Kidney (tissue), 14 donors: ENCODE measurements around the gene OCEL1. TPM values are rescaled to one million over a fixed set of nuclear protein-coding genes. Genes with fewer than 3 reads are reported as not detected.

Experiments used
- DNase-seq, 5 donors: peaks; one replicate each; pipeline ENCODE4 v3.0.0-alpha.2; 2013 to 2020
- FAIRE-seq: peaks from 2 replicates; lab custom pipeline; 2012; peaks lifted over from hg19 to GRCh38; lab: Jason Lieb, UNC
- H3K27ac ChIP-seq, 2 donors: one replicate each; pipeline ENCODE4 v1.7.0; 2013; ENCODE audit warnings: low read depth in 2 of 2, low read length in 2 of 2, inconsistent platforms in 1 of 2
- H3K27me3 ChIP-seq: one replicate; pipeline ENCODE4 v1.7.1; 2013; ENCODE audit warnings: low read length, inconsistent platforms; ENCODE audit not compliant: control insufficient read depth, insufficient read depth
- H3K36me3 ChIP-seq, 3 donors: one replicate each; pipeline versions ENCODE4 v1.7.0 to v1.7.1; 2013; ENCODE audit warnings: low read length in 3 of 3, control low read depth in 1 of 3, inconsistent platforms in 1 of 3; ENCODE audit not compliant: insufficient read depth in 3 of 3, control insufficient read depth in 2 of 3
- H3K4me1 ChIP-seq, 3 donors: one replicate each; pipeline versions ENCODE4 v1.7.0 to v1.7.1; 2013; ENCODE audit warnings: low read length in 3 of 3, inconsistent platforms in 1 of 3, low read depth in 1 of 3; ENCODE audit not compliant: control insufficient read depth in 2 of 3, insufficient read depth in 2 of 3
- H3K4me3 ChIP-seq, 3 donors: one replicate each; pipeline versions ENCODE4 v1.7.0 to v1.8.1; 2013; ENCODE audit warnings: low read length in 3 of 3, control low read depth in 1 of 3, inconsistent platforms in 1 of 3
- H3K9ac ChIP-seq, 3 donors: one replicate each; pipeline versions ENCODE4 v1.7.0 to v1.7.1; 2013; ENCODE audit warnings: low read length in 3 of 3, control low read depth in 1 of 3, inconsistent platforms in 1 of 3
- H3K9me3 ChIP-seq, 3 donors: one replicate each; pipeline versions ENCODE4 v1.7.0 to v1.7.1; 2013; ENCODE audit warnings: low read length in 3 of 3, control low read depth in 1 of 3, inconsistent platforms in 1 of 3; ENCODE audit not compliant: control insufficient read depth in 2 of 3, insufficient read depth in 1 of 3
- CTCF ChIP-seq: IDR thresholded peaks from 3 replicates; pipeline ENCODE4 v1.5.1; 2012; ENCODE audit warnings: mild to moderate bottlenecking, moderate library complexity, borderline replicate concordance; ENCODE audit not compliant: insufficient read depth; ENCODE audit errors: extremely low read depth
- intact Hi-C: fragments of 100-400 bp; cut with DNase I; formaldehyde crosslinking; loops from one replicate; pipeline ENCODE4 v1.11.1; 2022
- polyA plus RNA-seq: library from polyadenylated mRNA; stranded (reverse); fragments of 350-450 nt; fragmentation: Illumina TruSeq; extraction: RNeasy Lipid Tissue Mini Kit (QIAGEN cat#74804); gene quantifications from one replicate; pipeline ENCODE4 v1.2.3, GENCODE V29; 2014; ENCODE audit warnings: low read depth, low replicate concordance; ENCODE audit not compliant: insufficient read depth
- total RNA-seq: library from RNA; stranded (reverse); fragmentation: NEBNext Ultra II Directional; extraction: Animal tissue kit (Norgen Biotek cat#: 25700); gene quantifications from one replicate; pipeline ENCODE4 v1.2.1, GENCODE V29; 2021
- donor health status: control.
- donor health status: control.
- donor health status: control.
- donor health status: control.
- donor health status: control.
- donor health status: DM: yes; HTN: yes; CAD: no.
- donor health status: Normal renal cell carcinoma (clear cell type).

The OCEL1 gene
- total and polyA plus RNA-seq, 2 donors from 2014 or later: 35.3 to 80.1 TPM

GRCh38 chr19:17213334-17213733 lies 12.7 kb upstream of the OCEL1 start:
- FAIRE-seq: no peak
- no peak for TF ChIP-seq CTCF
- DNase-seq: no peak
- Histone ChIP-seq H3K4me1 (peaks cover 0 to 11% (median 4%) of the 10 kb centered on the region in 3 donors), H3K9me3 (no peaks in the 10 kb centered on the region), H3K27me3 (no peaks in the 10 kb centered on the region), H3K4me3 (no peak overlapping the region), H3K27ac (no peak overlapping the region), H3K9ac (no peak overlapping the region), H3K36me3 (peaks cover 0 to 3% (median 3%) of the 10 kb centered on the region in 3 donors)
- intact Hi-C loops: no loop called here

GRCh38 chr19:17214508-17215126 lies 11.4 kb upstream of the OCEL1 start:
- Histone ChIP-seq H3K9me3 (no peaks in the 10 kb centered on the region), H3K9ac (peak overlapping the region; percentile 49 to 84 (median 51)), H3K36me3 (no peaks in the 10 kb centered on the region), H3K4me1 (peaks cover 0 to 11% (median 4%) of the 10 kb centered on the region in 3 donors), H3K27me3 (no peaks in the 10 kb centered on the region), H3K4me3 (peak overlapping the region; percentile 65 to 79 (median 72)), H3K27ac (peak overlapping the region; percentile 88 to 89)
- intact Hi-C loops: no loop called here
- no peak for TF ChIP-seq CTCF
- DNase-seq (peak in 1 of 5 donors; percentile 62), FAIRE-seq (no peak)

- FAIRE-seq: no peak
- DNase-seq: peak; percentile 93 to 98 (median 96)
- peak within 1 kb of the TSS; percentile 88 to 89 for H3K27ac ChIP-seq
- no peak for TF ChIP-seq CTCF
- peaks cover 0 to 11% (median 4%) of the 10 kb centered on the region in 3 donors for H3K4me1 ChIP-seq
- intact Hi-C loops: no loop called here
- H3K36me3 ChIP-seq: no peaks in the 10 kb centered on the region
- peak within 1 kb of the TSS; percentile 72 to 79 (median 77) for H3K4me3 ChIP-seq
- H3K9me3 ChIP-seq: no peaks in the 10 kb centered on the region
- peak within 1 kb of the TSS; percentile 49 to 84 (median 69) for H3K9ac ChIP-seq
- no peaks in the 10 kb centered on the region for H3K27me3 ChIP-seq
Observed at GRCh38 chr19:17215127-17215971, 10.7 kb upstream of the OCEL1 start, which contains the start of gene USE1. TSS of gene USE1 (plus strand) at chr19:17215357. CDS start at chr19:17215406, 49 bp downstream.
